Activated CD8-positive, alpha-beta T cell treated with anti-CD3 and anti-CD28 coated beads for 36 hours (primary cell): ENCODE results near the gene RNF168. TPM values are rescaled to one million over a fixed set of nuclear protein-coding genes. Genes with fewer than 3 reads are reported as not detected.
"Not testable (repeated sequence)": the region's sequence is repeated elsewhere in the genome, so short reads cannot be mapped to it uniquely, and the experiment has no call there.

Experiments
- ATAC-seq: fragments of 200-7000 bp; cut with Tn5 transposase; one replicate; pipeline ENCODE4 v1.10.0; 2021; ENCODE audit warnings: mild to moderate bottlenecking, moderate library complexity
- CTCF ChIA-PET: fragments of 350-600 bp; sonication (Branson Sonifier 250); formaldehyde crosslinking; loops from one replicate; lab custom pipeline; 2021; ENCODE audit warnings: antibody characterized with exemption; lab: Charles Lee
- POLR2A ChIA-PET: fragments of 350-600 bp; sonication (Branson Sonifier 250); formaldehyde crosslinking; loops from one replicate; lab custom pipeline; 2021; ENCODE audit warnings: antibody characterized with exemption; lab: Charles Lee
- DNase-seq: peaks from one replicate; pipeline ENCODE4 v3.0.0-alpha.2; 2020
- H3K27ac Mint-ChIP-seq: one replicate; pipeline ENCODE4 v1.8.0; 2021; ENCODE audit warnings: mild to moderate bottlenecking, mixed read lengths
- H3K27me3 Mint-ChIP-seq: one replicate; pipeline ENCODE4 v1.8.0; 2021; ENCODE audit warnings: mixed read lengths
- H3K36me3 Mint-ChIP-seq: one replicate; pipeline ENCODE4 v1.8.0; 2021; ENCODE audit warnings: low read depth, mixed read lengths
- H3K4me1 Mint-ChIP-seq: one replicate; pipeline ENCODE4 v1.8.0; 2021; ENCODE audit warnings: low read depth, mixed read lengths
- H3K4me3 Mint-ChIP-seq: one replicate; pipeline ENCODE4 v1.8.0; 2021; ENCODE audit warnings: mild to moderate bottlenecking, moderate library complexity, mixed read lengths
- H3K9me3 Mint-ChIP-seq: one replicate; pipeline ENCODE4 v1.8.0; 2021; ENCODE audit warnings: mixed read lengths
- intact Hi-C: fragments of 100-400 bp; cut with micrococcal nuclease; formaldehyde crosslinking; loops from one replicate; pipeline ENCODE4 v1.10.0; 2022
- total RNA-seq, 2 experiments: library from RNA; stranded (reverse); gene quantifications; one replicate each; pipeline ENCODE4 v1.2.3, GENCODE V29; 2021
- TF ChIP-seq, protein P1 (sequence below): fragments of 200-600 bp; IDR thresholded peaks from one replicate; pipeline ENCODE4 v1.8.0; 2022; ENCODE audit warnings: antibody characterized with exemption, mild to moderate bottlenecking

RNF168 gene
- total RNA-seq, 2 experiments from 2014 or later = 20.9 to 21.2 TPM

DNA sequence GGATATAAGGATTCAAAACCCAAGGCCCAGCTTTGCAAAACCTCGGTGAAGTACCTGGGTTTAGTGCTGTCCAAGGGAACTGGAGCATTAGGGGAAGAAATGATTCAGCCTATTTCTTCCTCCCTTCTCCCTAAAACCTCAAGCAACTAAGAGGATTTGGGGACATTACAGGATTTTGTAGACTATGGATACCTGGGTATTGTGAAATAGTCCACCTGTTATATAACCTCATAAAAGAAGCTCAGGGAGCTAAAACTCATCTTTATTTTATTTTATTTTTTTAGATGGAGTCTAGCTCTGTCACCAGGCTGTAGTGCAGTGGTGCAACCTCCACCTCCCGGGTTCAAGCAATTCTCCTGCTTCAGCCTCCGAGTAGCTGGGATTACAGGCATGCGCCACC, 20.3 kb upstream of the RNF168 start:
- TF ChIP-seq, protein P1, sequence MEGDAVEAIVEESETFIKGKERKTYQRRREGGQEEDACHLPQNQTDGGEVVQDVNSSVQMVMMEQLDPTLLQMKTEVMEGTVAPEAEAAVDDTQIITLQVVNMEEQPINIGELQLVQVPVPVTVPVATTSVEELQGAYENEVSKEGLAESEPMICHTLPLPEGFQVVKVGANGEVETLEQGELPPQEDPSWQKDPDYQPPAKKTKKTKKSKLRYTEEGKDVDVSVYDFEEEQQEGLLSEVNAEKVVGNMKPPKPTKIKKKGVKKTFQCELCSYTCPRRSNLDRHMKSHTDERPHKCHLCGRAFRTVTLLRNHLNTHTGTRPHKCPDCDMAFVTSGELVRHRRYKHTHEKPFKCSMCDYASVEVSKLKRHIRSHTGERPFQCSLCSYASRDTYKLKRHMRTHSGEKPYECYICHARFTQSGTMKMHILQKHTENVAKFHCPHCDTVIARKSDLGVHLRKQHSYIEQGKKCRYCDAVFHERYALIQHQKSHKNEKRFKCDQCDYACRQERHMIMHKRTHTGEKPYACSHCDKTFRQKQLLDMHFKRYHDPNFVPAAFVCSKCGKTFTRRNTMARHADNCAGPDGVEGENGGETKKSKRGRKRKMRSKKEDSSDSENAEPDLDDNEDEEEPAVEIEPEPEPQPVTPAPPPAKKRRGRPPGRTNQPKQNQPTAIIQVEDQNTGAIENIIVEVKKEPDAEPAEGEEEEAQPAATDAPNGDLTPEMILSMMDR = no peak
- ChIA-PET CTCF (interaction anchor here (1.2 to 5.9 kb wide), 14 partner anchors 10 to 317 kb away, joined by 3 to 50 read pairs (median 8); partner anchors contain the start of gene RNF168), POLR2A (interaction anchor here (0.9 kb wide), 1 partner anchor 21 kb away, joined by 3 read pairs; the partner anchor contains the start of gene RNF168)
- Mint-ChIP-seq H3K36me3 (peaks cover 16% of the 10 kb centered on the region), H3K27me3 (peaks cover 6% of the 10 kb centered on the region), H3K4me3 (no peak overlapping the region), H3K27ac (no peak overlapping the region), H3K9me3 (peaks cover 35% of the 10 kb centered on the region), H3K4me1 (peaks cover 4% of the 10 kb centered on the region)
- ATAC-seq (no peak), DNase-seq (no peak)
- intact Hi-C loops = no loop called here

DNA sequence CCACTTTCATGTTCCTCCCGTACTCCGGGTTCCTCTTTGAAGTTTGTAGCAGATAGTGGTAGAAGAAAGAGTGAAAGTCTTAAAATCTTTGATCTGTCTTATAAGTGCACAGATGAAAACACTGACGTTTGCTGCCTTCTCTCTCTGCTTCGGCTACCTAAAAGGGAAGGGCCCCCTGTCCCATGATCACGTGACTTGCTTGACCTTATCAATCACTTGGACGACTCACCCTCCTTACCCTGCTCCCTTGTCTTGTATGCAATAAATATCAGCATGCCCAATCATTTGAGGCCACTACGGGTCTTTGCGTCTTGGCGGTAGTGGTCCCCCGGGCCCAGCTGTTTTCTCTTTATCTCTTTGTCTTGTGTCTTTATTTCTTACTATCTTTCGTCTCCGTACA, 17.7 kb upstream of the RNF168 start:
- H3K9me3 Mint-ChIP-seq = peaks cover 41% of the 10 kb centered on the region
- CTCF ChIA-PET = interaction anchor here (1.1 to 5.9 kb wide), 13 partner anchors 7 to 324 kb away, joined by 3 to 50 read pairs (median 9); partner anchors contain the start of gene RNF168

GRCh38 chr3:196519718-196520082, 16.1 kb upstream of the RNF168 start:
- ATAC-seq (no peak), DNase-seq (peak; percentile 41)
- TF ChIP-seq, protein P1 = no peak
- POLR2A ChIA-PET = interaction anchor here (1.0 kb wide), 1 partner anchor 13 kb away, joined by 4 read pairs; no protein-coding TSS in a partner anchor
- Mint-ChIP-seq H3K4me1 (no peaks in the 10 kb centered on the region), H3K27ac (no peak overlapping the region), H3K4me3 (no peak overlapping the region), H3K27me3 (no peaks in the 10 kb centered on the region), H3K36me3 (peaks cover 15% of the 10 kb centered on the region), H3K9me3 (peaks cover 48% of the 10 kb centered on the region)
- intact Hi-C loops = loop anchor here (5.0 kb wide), 1 partner anchor 267 kb away; no protein-coding TSS in a partner anchor
- CTCF ChIA-PET = interaction anchor here (0.5 to 5.9 kb wide), 12 partner anchors 8 to 441 kb away, joined by 3 to 50 read pairs (median 4); no protein-coding TSS in a partner anchor

More for the DNA sequence above, 17.7 kb upstream of the RNF168 start:
- ATAC-seq, POLR2A ChIA-PET, H3K27me3 Mint-ChIP-seq, intact Hi-C loops, H3K27ac Mint-ChIP-seq, DNase-seq, H3K4me1 Mint-ChIP-seq, H3K4me3 Mint-ChIP-seq: not testable (repeated sequence)
- peaks cover 15% of the 10 kb centered on the region for H3K36me3 Mint-ChIP-seq

- no peak overlapping the region for H3K4me3 Mint-ChIP-seq
- peaks cover 15% of the 10 kb centered on the region for H3K36me3 Mint-ChIP-seq
- peak; percentile 45 for ATAC-seq
- POLR2A ChIA-PET = interaction anchor here (0.6 to 1.0 kb wide), 2 partner anchors 12 to 298 kb away, joined by 3 to 4 read pairs; no protein-coding TSS in a partner anchor
- TF ChIP-seq, protein P1 = peak; percentile 75
- peaks cover 48% of the 10 kb centered on the region for H3K9me3 Mint-ChIP-seq
- H3K27ac Mint-ChIP-seq = no peak overlapping the region
- CTCF ChIA-PET = interaction anchor here (0.5 to 5.1 kb wide), 11 partner anchors 9 to 441 kb away, joined by 3 to 31 read pairs (median 4); no protein-coding TSS in a partner anchor
- peak; percentile 83 for DNase-seq
- no peaks in the 10 kb centered on the region for H3K27me3 Mint-ChIP-seq
- intact Hi-C loops = loop anchor here (5.0 kb wide), 1 partner anchor 267 kb away; no protein-coding TSS in a partner anchor
- H3K4me1 Mint-ChIP-seq = no peaks in the 10 kb centered on the region
These were observed 15.6 kb upstream of the RNF168 start for GRCh38 chr3:196518966-196519717.

DNA sequence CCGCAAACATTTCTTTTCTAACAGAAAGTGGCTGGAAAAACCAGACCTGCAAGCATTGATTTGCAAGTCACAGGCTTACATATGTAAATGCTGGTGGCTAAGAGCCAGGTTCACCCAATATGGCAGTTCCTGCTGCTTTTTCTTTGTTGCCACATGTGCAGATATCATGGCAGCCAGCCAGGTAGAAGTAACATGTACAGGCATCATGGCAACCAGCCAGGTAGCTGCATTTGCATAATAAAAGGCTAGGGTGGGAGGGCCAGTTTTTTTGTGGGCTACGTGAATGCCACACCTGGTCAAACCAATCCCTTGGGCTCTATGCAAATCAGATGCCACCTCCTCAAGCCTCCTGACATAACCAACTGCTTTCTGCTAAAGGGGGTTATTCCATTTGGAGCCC, 14.4 kb upstream of the RNF168 start:
- Mint-ChIP-seq H3K9me3 (peaks cover 48% of the 10 kb centered on the region), H3K27me3 (no peaks in the 10 kb centered on the region), H3K27ac (no peak overlapping the region), H3K36me3 (peaks cover 16% of the 10 kb centered on the region), H3K4me1 (no peaks in the 10 kb centered on the region), H3K4me3 (no peak overlapping the region)
- ChIA-PET CTCF (interaction anchor here (0.9 to 5.1 kb wide), 4 partner anchors 10 to 264 kb away, joined by 3 to 31 read pairs (median 8); no protein-coding TSS in a partner anchor), POLR2A (no interaction called here)
- no peak for DNase-seq
- TF ChIP-seq, protein P1 = no peak
- intact Hi-C loops = loop anchor here (5.0 kb wide), 1 partner anchor 266 kb away; no protein-coding TSS in a partner anchor
- no peak for ATAC-seq
